AG08395 (cell line): ENCODE results near the gene LTBP1.

ENCODE experiments used
- DNase-seq: peaks from one replicate; pipeline ENCODE4 v3.0.0; 2012; ENCODE audit warnings: mixed read lengths, low spot score

The LTBP1 gene

GRCh38 chr2:33081691-33082090 is 134.9 kb downstream of the LTBP1 start:
- no peak for DNase-seq

- no peak for DNase-seq
Measured at GRCh38 chr2:33083699-33084387, 137.1 kb downstream of the LTBP1 start.

GRCh38 chr2:33084433-33084832 is 137.7 kb downstream of the LTBP1 start:
- DNase-seq = no peak

- DNase-seq = peak; percentile 9
Measured at GRCh38 chr2:33085646-33086045, 138.9 kb downstream of the LTBP1 start.

- DNase-seq = no peak
Measured at GRCh38 chr2:33086400-33087015, 139.8 kb downstream of the LTBP1 start.

GRCh38 chr2:33090553-33091134 is 143.9 kb downstream of the LTBP1 start:
- no peak for DNase-seq

GRCh38 chr2:33091541-33092123 is 144.9 kb downstream of the LTBP1 start:
- no peak for DNase-seq

- no peak for DNase-seq
Measured at GRCh38 chr2:33093283-33093993, 146.7 kb downstream of the LTBP1 start.

- DNase-seq = no peak
Measured at GRCh38 chr2:33094303-33094702, 147.6 kb downstream of the LTBP1 start.

- no peak for DNase-seq
Measured at GRCh38 chr2:33099989-33100388, 153.2 kb downstream of the LTBP1 start.

GRCh38 chr2:33100921-33101320 is 154.2 kb downstream of the LTBP1 start:
- no peak for DNase-seq

- peak; percentile 47 for DNase-seq
Measured at GRCh38 chr2:33104052-33104623, 157.4 kb downstream of the LTBP1 start.

- DNase-seq = peak; percentile 9
Measured at GRCh38 chr2:33104726-33105125, 158.0 kb downstream of the LTBP1 start.

- DNase-seq = no peak
Measured at GRCh38 chr2:33106115-33106514, 159.4 kb downstream of the LTBP1 start.

GRCh38 chr2:33107690-33108482 is 161.1 kb downstream of the LTBP1 start:
- no peak for DNase-seq

GRCh38 chr2:33108483-33109443 is 162.0 kb downstream of the LTBP1 start:
- DNase-seq = peak; percentile 17

GRCh38 chr2:33110461-33110860 is 163.7 kb downstream of the LTBP1 start:
- no peak for DNase-seq

GRCh38 chr2:33111002-33111446 is 164.3 kb downstream of the LTBP1 start:
- peak; percentile 32 for DNase-seq

GRCh38 chr2:33115196-33115595 is 168.4 kb downstream of the LTBP1 start:
- no peak for DNase-seq

- DNase-seq = no peak
Measured at GRCh38 chr2:33115728-33116127, 169.0 kb downstream of the LTBP1 start.
